Small intestine (tissue), 7 donors: Measurements from ENCODE around the gene SYNE1. TPM values are rescaled to one million over a fixed set of nuclear protein-coding genes. Genes with fewer than 3 reads are reported as not detected.

Experiments
- DNase-seq, 2 donors: peaks; one replicate each; pipeline versions ENCODE4 v3.0.0 to v3.0.0-alpha.2; 2013
- FAIRE-seq: peaks from 2 replicates; lab custom pipeline; 2012; peaks lifted over from hg19 to GRCh38; lab: Jason Lieb, UNC
- H3K27ac ChIP-seq, 3 donors: one replicate each; pipeline ENCODE4 v1.5.1; 2013; ENCODE audit warnings: low read length in 2 of 3, mild to moderate bottlenecking in 2 of 3, control low read depth in 1 of 3, inconsistent platforms in 1 of 3, low read depth in 1 of 3, moderate library complexity in 1 of 3
- H3K27me3 ChIP-seq, 3 donors: one replicate each; pipeline ENCODE4 v1.6.1; 2013; ENCODE audit warnings: low read length in 3 of 3, inconsistent platforms in 1 of 3; ENCODE audit not compliant: control insufficient read depth in 3 of 3, insufficient read depth in 3 of 3
- H3K36me3 ChIP-seq, 3 donors: one replicate each; pipeline ENCODE4 v1.6.1; 2013; ENCODE audit warnings: low read length in 3 of 3, inconsistent platforms in 1 of 3, low read depth in 1 of 3, mild to moderate bottlenecking in 1 of 3, moderate library complexity in 1 of 3; ENCODE audit not compliant: control insufficient read depth in 3 of 3, insufficient read depth in 2 of 3
- H3K4me1 ChIP-seq, 3 donors: one replicate each; pipeline ENCODE4 v1.6.1; 2013; ENCODE audit warnings: low read length in 2 of 3, inconsistent platforms in 1 of 3, low read depth in 1 of 3, mild to moderate bottlenecking in 1 of 3, moderate library complexity in 1 of 3; ENCODE audit not compliant: control insufficient read depth in 3 of 3, insufficient read depth in 2 of 3
- H3K4me3 ChIP-seq, 3 donors: one replicate each; pipeline ENCODE4 v1.5.1; 2013; ENCODE audit warnings: low read length in 3 of 3, control low read depth in 1 of 3, inconsistent platforms in 1 of 3, low read depth in 1 of 3, mild to moderate bottlenecking in 1 of 3, moderate library complexity in 1 of 3
- H3K9me3 ChIP-seq, 2 donors: one replicate each; pipeline ENCODE4 v1.6.1; 2013; ENCODE audit warnings: low read depth in 1 of 2, low read length in 1 of 2; ENCODE audit not compliant: control insufficient read depth in 2 of 2, insufficient read depth in 1 of 2
- WGBS, 3 donors: extraction: QIAGEN DNeasy Blood & Tissue Kit; methylation state at CpG; one replicate each; pipeline ENCODE4 v1.1.7; 2013; 5-methylcytosine and 5-hydroxymethylcytosine counted together
- polyA plus RNA-seq, 4 donors: library from polyadenylated mRNA; stranded (reverse) in 3 of 4; unstranded in 1 of 4; fragments of 200-250 nt in 3 of 4; fragments of 120-200 nt in 1 of 4; gene quantifications; one replicate each; pipeline versions ENCODE4 v1.2.1 to v1.2.3, GENCODE V29; 2013
- donor health status: healthy with polysubstance abuse.
- donor health status: control.
- donor health status: control.
- donor health status: Bipolar disorder and iron deficiency.
- donor health status: healthy.

Gene SYNE1
- polyA plus RNA-seq, 4 donors = 4.0 to 18.9 (median 9.1) TPM

- Histone ChIP-seq H3K9me3 (no peaks in the 10 kb centered on the region), H3K27me3 (no peaks in the 10 kb centered on the region), H3K36me3 (no peaks in the 10 kb centered on the region), H3K4me1 (no peaks in the 10 kb centered on the region), H3K27ac (no peak overlapping the region), H3K4me3 (no peak overlapping the region)
- DNase-seq (no peak), FAIRE-seq (no peak)
- WGBS, 3 donors = 66 to 68% (median 67%) methylated on average over 6 of the region's 6 CpGs
Observed at GRCh38 chr6:152093711-152094110, 543.5 kb downstream of the SYNE1 start.

GRCh38 chr6:152091851-152092341 is 545.3 kb downstream of the SYNE1 start:
- FAIRE-seq = no peak
- WGBS, 3 donors = 72 to 85% (median 77%) methylated on average over 4 of the region's 4 CpGs

GRCh38 chr6:152091201-152091600 is 546.0 kb downstream of the SYNE1 start:
- no peaks in the 10 kb centered on the region for H3K27me3 ChIP-seq
- no peak for DNase-seq
- H3K4me3 ChIP-seq = no peak overlapping the region
- H3K27ac ChIP-seq = no peak overlapping the region
- no peaks in the 10 kb centered on the region for H3K36me3 ChIP-seq
- WGBS, 3 donors = 57 to 71% (median 63%) methylated on average over 2 of the region's 2 CpGs
- FAIRE-seq = no peak
- no peaks in the 10 kb centered on the region for H3K4me1 ChIP-seq
- H3K9me3 ChIP-seq = no peaks in the 10 kb centered on the region

More at GRCh38 chr6:152091851-152092341, 545.3 kb downstream of the SYNE1 start:
- H3K9me3 ChIP-seq = no peaks in the 10 kb centered on the region
- no peak overlapping the region for H3K4me3 ChIP-seq
- DNase-seq = no peak
- H3K36me3 ChIP-seq = no peaks in the 10 kb centered on the region
- no peaks in the 10 kb centered on the region for H3K4me1 ChIP-seq
- no peak overlapping the region for H3K27ac ChIP-seq
- no peaks in the 10 kb centered on the region for H3K27me3 ChIP-seq

GRCh38 chr6:152089992-152090391 is 547.2 kb downstream of the SYNE1 start:
- 83 to 88% (median 87%) methylated on average over 7 of the region's 7 CpGs for WGBS, 3 donors
- Histone ChIP-seq H3K4me1 (no peaks in the 10 kb centered on the region), H3K36me3 (no peaks in the 10 kb centered on the region), H3K27ac (no peak overlapping the region), H3K4me3 (no peak overlapping the region), H3K27me3 (no peaks in the 10 kb centered on the region), H3K9me3 (no peaks in the 10 kb centered on the region)
- no peak for FAIRE-seq
- no peak for DNase-seq

GRCh38 chr6:152087701-152088100 is 549.5 kb downstream of the SYNE1 start:
- Histone ChIP-seq H3K27me3 (no peaks in the 10 kb centered on the region), H3K27ac (no peak overlapping the region), H3K4me3 (no peak overlapping the region), H3K4me1 (no peaks in the 10 kb centered on the region), H3K36me3 (no peaks in the 10 kb centered on the region), H3K9me3 (no peaks in the 10 kb centered on the region)
- no peak for DNase-seq
- WGBS, 3 donors = 37 to 63% (median 42%) methylated on average over 1 of the region's 1 CpG
- no peak for FAIRE-seq

GRCh38 chr6:152087096-152087495 is 550.1 kb downstream of the SYNE1 start:
- FAIRE-seq = no peak
- no peak for DNase-seq

GRCh38 chr6:152086223-152086873 is 550.8 kb downstream of the SYNE1 start:
- no peak overlapping the region for H3K4me3 ChIP-seq
- no peaks in the 10 kb centered on the region for H3K36me3 ChIP-seq
- no peak overlapping the region for H3K27ac ChIP-seq
- 61 to 78% (median 68%) methylated on average over 3 of the region's 3 CpGs for WGBS, 3 donors
- H3K4me1 ChIP-seq = no peaks in the 10 kb centered on the region
- no peaks in the 10 kb centered on the region for H3K27me3 ChIP-seq
- no peaks in the 10 kb centered on the region for H3K9me3 ChIP-seq
- FAIRE-seq (no peak), DNase-seq (no peak)

More at GRCh38 chr6:152087096-152087495, 550.1 kb downstream of the SYNE1 start:
- no peaks in the 10 kb centered on the region for H3K27me3 ChIP-seq
- H3K36me3 ChIP-seq = no peaks in the 10 kb centered on the region
- H3K27ac ChIP-seq = no peak overlapping the region
- H3K4me1 ChIP-seq = no peaks in the 10 kb centered on the region
- no peaks in the 10 kb centered on the region for H3K9me3 ChIP-seq
- no peak overlapping the region for H3K4me3 ChIP-seq
- 28 to 51% (median 34%) methylated on average over 2 of the region's 2 CpGs for WGBS, 3 donors

- Histone ChIP-seq H3K27ac (no peak overlapping the region), H3K4me1 (no peaks in the 10 kb centered on the region), H3K9me3 (no peaks in the 10 kb centered on the region), H3K27me3 (no peaks in the 10 kb centered on the region), H3K36me3 (no peaks in the 10 kb centered on the region), H3K4me3 (no peak overlapping the region)
- DNase-seq = no peak
- FAIRE-seq = no peak
- 72 to 85% (median 84%) methylated on average over 4 of the region's 4 CpGs for WGBS, 3 donors
Observed at GRCh38 chr6:152085451-152085921, 551.7 kb downstream of the SYNE1 start.
